Uterus (tissue), 4 donors: ENCODE measurements around the gene OGG1. TPM values are rescaled to one million over a fixed set of nuclear protein-coding genes. Genes with fewer than 3 reads are reported as not detected.

Source experiments
- DNase-seq, 2 donors: peaks; one replicate each; pipeline ENCODE4 v3.0.0-alpha.2; 2019 to 2020
- H3K27ac ChIP-seq, 2 donors: fragments of 200-600 bp; sonication (generic); 1 replicate in 1 of 2; 2 replicates in 1 of 2; pipeline ENCODE4 v1.5.1; 2016 to 2018
- H3K27me3 ChIP-seq, 2 donors: fragments of 200-600 bp; sonication (generic); one replicate each; pipeline ENCODE4 v1.5.1; 2018 to 2019; ENCODE audit warnings: control low read depth in 1 of 2
- H3K36me3 ChIP-seq, 2 donors: fragments of 200-600 bp; sonication (generic); one replicate each; pipeline ENCODE4 v1.5.1; 2019; ENCODE audit warnings: control low read depth in 1 of 2
- H3K4me1 ChIP-seq, 2 donors: fragments of 200-600 bp; sonication (generic); one replicate each; pipeline ENCODE4 v1.5.1; 2018 to 2019; ENCODE audit warnings: control low read depth in 1 of 2
- H3K4me3 ChIP-seq, 2 donors: fragments of 200-600 bp; sonication (generic); 1 replicate in 1 of 2; 2 replicates in 1 of 2; pipeline ENCODE4 v1.5.1; 2018 to 2019; ENCODE audit warnings: mild to moderate bottlenecking in 1 of 2
- H3K9me3 ChIP-seq, 2 donors: fragments of 200-600 bp; sonication (generic); one replicate each; pipeline ENCODE4 v1.5.1; 2019; ENCODE audit warnings: control low read depth in 1 of 2
- POLR2A ChIP-seq, 2 donors: fragments of 450-650 bp; IDR thresholded peaks; one replicate each; pipeline ENCODE4 v1.6.1; 2016; ENCODE audit warnings: antibody characterized with exemption in 2 of 2, mild to moderate bottlenecking in 1 of 2, moderate library complexity in 1 of 2
- intact Hi-C: fragments of 100-400 bp; cut with DNase I; formaldehyde crosslinking; loops from one replicate; pipeline ENCODE4 v1.15.1; 2023; ENCODE audit warnings: low total_unique reads
- total RNA-seq, 4 donors: library from RNA; depleted of rRNA in 3 of 4; stranded (reverse); fragments of >200 nt in 3 of 4; gene quantifications; one replicate each; pipeline versions ENCODE4 v1.1.0 to v1.2.4, GENCODE V29; 2014 to 2023
- TF ChIP-seq, protein P1 (sequence below), 4 experiments: fragments of 200-600 bp in 2 of 4; fragments of 450-650 bp in 2 of 4; sonication (generic) in 2 of 4; IDR thresholded peaks; one replicate each; pipeline ENCODE4 v1.5.1; 2016 to 2019; ENCODE audit warnings: antibody characterized with exemption in 4 of 4, mild to moderate bottlenecking in 2 of 4, moderate library complexity in 1 of 4
- donor health status: DM: yes; HTN: yes; CAD: no.

OGG1 gene
- total RNA-seq, 4 donors from 2014 or later = 29.8 to 60.7 (median 44.2) TPM

DNA sequence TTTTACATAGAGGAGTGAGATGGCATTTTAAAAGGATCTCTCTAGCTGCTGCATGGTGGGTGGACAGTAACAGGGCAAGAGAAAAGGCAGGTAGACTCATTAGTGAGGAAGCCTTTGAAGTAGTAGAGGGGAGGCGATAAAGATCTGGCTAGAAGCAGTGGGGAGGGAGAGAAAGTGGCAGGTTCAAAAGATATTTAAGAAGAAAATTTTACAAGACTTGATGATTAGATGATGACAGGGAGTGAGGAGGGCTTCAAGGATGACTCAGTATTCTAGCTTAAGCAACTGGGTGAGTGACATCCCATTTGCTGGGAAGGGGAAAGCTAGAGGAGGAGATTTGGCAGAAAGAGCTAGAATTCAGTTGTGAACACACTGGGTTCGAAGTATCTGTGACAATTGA is 22.0 kb upstream of the OGG1 start:
- Histone ChIP-seq H3K27ac (peak overlapping the region in 1 of 2 donors; percentile 24), H3K4me3 (no peak overlapping the region), H3K36me3 (no peaks in the 10 kb centered on the region), H3K9me3 (no peaks in the 10 kb centered on the region), H3K4me1 (peaks cover 0 to 16% of the 10 kb centered on the region in 2 donors), H3K27me3 (no peaks in the 10 kb centered on the region)
- intact Hi-C loops = no loop called here
- DNase-seq = no peak
- TF ChIP-seq, protein P1, sequence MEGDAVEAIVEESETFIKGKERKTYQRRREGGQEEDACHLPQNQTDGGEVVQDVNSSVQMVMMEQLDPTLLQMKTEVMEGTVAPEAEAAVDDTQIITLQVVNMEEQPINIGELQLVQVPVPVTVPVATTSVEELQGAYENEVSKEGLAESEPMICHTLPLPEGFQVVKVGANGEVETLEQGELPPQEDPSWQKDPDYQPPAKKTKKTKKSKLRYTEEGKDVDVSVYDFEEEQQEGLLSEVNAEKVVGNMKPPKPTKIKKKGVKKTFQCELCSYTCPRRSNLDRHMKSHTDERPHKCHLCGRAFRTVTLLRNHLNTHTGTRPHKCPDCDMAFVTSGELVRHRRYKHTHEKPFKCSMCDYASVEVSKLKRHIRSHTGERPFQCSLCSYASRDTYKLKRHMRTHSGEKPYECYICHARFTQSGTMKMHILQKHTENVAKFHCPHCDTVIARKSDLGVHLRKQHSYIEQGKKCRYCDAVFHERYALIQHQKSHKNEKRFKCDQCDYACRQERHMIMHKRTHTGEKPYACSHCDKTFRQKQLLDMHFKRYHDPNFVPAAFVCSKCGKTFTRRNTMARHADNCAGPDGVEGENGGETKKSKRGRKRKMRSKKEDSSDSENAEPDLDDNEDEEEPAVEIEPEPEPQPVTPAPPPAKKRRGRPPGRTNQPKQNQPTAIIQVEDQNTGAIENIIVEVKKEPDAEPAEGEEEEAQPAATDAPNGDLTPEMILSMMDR (IDR thresholded peaks at IDR 0.05) = no peak
- TF ChIP-seq POLR2A (IDR thresholded peaks at IDR 0.05) = no peak

DNA sequence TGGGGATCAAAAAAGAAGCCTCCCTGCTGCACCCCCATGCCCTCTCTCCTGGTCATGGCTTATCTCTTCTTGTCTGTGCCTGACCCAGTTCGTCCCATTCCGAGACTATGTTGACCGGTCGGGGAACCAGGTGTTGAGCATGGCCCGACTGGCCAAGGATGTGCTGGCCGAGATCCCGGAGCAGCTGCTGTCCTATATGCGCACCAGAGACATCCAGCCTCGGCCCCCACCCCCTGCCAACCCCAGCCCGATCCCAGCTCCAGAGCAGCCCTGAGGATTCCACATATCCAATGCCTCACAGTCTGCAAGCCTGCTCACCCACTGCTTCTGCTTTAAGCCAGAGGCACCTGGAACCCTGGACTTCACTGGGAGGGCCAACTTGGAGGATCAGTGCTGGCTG is 20.3 kb upstream of the OGG1 start:
- H3K4me3 ChIP-seq = no peak overlapping the region
- TF ChIP-seq POLR2A (IDR thresholded peaks at IDR 0.05) = no peak
- TF ChIP-seq, protein P1 (IDR thresholded peaks at IDR 0.05) = no peak
- peak overlapping the region in 1 of 2 donors; percentile 94 for H3K27ac ChIP-seq
- H3K9me3 ChIP-seq = no peaks in the 10 kb centered on the region
- H3K36me3 ChIP-seq = no peaks in the 10 kb centered on the region
- intact Hi-C loops = no loop called here
- no peaks in the 10 kb centered on the region for H3K27me3 ChIP-seq
- H3K4me1 ChIP-seq = peaks cover 0 to 26% of the 10 kb centered on the region in 2 donors
- no peak for DNase-seq

DNA sequence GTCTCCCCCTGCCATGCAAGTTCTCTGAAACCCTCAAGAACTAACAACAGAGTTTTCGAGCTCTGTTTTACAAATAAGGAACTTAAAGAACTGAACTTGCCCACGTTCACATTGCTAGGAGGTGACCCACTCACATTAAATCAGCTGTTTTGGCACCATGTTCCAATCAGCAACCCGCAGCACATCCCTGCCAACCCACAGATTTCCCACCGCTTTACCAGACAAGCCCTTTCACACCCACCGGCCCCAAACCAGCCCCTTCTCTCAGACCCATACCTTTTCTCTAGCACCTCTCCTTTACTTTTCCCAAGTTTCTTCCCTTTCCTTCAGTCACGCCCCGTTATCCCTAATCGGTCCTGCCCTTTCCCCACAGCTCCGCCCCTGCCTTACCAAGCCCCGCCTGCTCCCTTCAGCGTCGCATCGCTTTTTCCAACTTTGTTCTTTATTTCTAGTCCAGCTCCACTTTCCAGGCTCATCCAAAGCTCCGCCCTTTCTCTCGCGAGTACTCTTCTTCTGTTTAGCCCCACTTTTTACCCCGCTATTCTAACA is 19.0 kb upstream of the OGG1 start:
- no peaks in the 10 kb centered on the region for H3K9me3 ChIP-seq
- no peak for TF ChIP-seq POLR2A (IDR thresholded peaks at IDR 0.05)
- TF ChIP-seq, protein P1 (IDR thresholded peaks at IDR 0.05) = peak in 1 of 4 experiments; percentile 9
- H3K27ac ChIP-seq = peak overlapping the region; percentile 94 to 96
- no peak for DNase-seq
- peaks cover 0 to 21% of the 10 kb centered on the region in 2 donors for H3K4me1 ChIP-seq
- peak overlapping the region; percentile 92 to 95 for H3K4me3 ChIP-seq
- no peaks in the 10 kb centered on the region for H3K27me3 ChIP-seq
- intact Hi-C loops = no loop called here
- no peaks in the 10 kb centered on the region for H3K36me3 ChIP-seq

DNA sequence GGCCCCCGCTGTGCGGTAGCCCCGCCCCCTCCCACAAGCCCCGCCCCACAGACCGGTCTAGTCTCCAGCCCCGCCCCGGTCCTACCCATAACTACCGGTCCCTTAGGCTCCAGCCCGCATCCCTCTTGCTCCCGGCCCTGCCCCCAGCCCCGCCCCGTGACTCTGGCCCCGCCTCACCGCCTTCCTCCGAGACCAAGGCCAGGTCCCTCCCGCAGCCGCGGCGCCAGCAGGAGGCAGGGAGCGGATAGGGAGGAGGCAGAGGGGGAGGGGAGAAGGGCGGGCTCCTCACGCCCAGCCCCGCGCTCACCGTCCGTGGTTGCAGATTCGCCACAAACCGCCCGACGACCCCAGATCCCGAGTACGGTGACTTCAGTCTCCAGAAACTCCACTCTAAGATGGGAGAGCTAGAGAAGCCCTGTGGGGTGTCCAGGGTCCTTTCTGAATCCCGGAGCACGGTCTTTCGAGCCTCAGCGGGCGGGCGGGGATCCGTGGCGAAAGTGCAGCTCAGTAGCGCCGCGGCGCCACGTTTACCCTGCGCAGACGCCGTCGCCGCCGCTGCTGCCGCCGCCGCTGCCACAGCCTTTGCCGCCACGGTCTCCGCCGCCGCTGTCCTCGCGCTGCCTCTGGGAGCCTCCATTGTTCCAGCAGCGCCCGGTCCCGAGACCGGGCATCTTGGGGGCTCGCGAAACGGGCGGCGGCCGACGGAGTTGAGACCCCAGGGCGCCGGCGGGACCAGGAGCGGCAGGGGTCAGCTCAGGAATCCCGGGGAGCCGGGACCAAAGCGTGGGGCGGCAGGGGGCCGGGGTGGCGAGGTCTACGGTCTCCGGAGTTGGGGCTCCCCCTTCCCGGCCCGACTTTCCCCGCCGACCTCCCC is 18.3 kb upstream of the OGG1 start, which contains the start of gene BRPF1:
TSS of gene BRPF1 (plus strand) at position 530 of the 874 bp plus-strand sequence. CDS start 2,406 bp downstream, outside the sequence.
- TF ChIP-seq POLR2A (IDR thresholded peaks at IDR 0.05) = peak in 1 of 2 donors; percentile 68
- TF ChIP-seq, protein P1 (IDR thresholded peaks at IDR 0.05) = peak in 3 of 4 experiments; percentile 1 to 34 (median 14)
- Histone ChIP-seq H3K36me3 (no peaks in the 10 kb centered on the region), H3K4me3 (peak within 1 kb of the TSS; percentile 92 to 95), H3K27ac (peak within 1 kb of the TSS; percentile 94 to 96), H3K4me1 (peaks cover 0 to 21% of the 10 kb centered on the region in 2 donors), H3K9me3 (no peaks in the 10 kb centered on the region), H3K27me3 (no peaks in the 10 kb centered on the region)
- intact Hi-C loops = no loop called here
- peak; percentile 100 for DNase-seq
